Measurements from ENCODE around the gene LRCH3. TPM values are rescaled to one million over a fixed set of nuclear protein-coding genes. Genes with fewer than 3 reads are reported as not detected.

The LRCH3 gene
- total RNA-seq, 4 donors from 2014 or later, result 44.4 to 60.5 (median 51.5) TPM

DNA sequence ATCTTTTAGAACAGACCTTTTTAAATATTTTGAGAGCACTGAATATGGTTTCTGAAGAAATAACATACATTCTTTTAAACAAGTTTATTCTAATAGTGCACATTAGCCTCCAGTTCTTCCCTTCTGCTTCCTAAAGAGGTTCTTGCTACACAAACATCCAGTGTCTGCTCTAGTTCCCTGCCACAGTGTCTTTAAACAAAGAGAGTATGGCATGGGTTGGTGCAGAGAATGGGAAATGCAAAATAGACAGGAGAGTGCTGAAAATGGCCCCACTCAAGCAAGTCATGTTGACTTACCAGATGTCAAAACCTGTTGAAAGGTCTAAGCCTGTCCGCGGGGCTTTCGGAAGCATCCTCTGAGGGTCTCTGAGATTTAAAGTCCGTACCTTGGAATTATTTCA is 86.8 kb downstream of the LRCH3 start:
- TF ChIP-seq, protein P1, sequence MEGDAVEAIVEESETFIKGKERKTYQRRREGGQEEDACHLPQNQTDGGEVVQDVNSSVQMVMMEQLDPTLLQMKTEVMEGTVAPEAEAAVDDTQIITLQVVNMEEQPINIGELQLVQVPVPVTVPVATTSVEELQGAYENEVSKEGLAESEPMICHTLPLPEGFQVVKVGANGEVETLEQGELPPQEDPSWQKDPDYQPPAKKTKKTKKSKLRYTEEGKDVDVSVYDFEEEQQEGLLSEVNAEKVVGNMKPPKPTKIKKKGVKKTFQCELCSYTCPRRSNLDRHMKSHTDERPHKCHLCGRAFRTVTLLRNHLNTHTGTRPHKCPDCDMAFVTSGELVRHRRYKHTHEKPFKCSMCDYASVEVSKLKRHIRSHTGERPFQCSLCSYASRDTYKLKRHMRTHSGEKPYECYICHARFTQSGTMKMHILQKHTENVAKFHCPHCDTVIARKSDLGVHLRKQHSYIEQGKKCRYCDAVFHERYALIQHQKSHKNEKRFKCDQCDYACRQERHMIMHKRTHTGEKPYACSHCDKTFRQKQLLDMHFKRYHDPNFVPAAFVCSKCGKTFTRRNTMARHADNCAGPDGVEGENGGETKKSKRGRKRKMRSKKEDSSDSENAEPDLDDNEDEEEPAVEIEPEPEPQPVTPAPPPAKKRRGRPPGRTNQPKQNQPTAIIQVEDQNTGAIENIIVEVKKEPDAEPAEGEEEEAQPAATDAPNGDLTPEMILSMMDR (IDR thresholded peaks at IDR 0.05; ENCODE audit: low read depth), result no peak

GRCh38 chr3:197878427-197878826 is 87.4 kb downstream of the LRCH3 start:
- TF ChIP-seq, protein P1 (IDR thresholded peaks at IDR 0.05; ENCODE audit: low read depth), result no peak

DNA sequence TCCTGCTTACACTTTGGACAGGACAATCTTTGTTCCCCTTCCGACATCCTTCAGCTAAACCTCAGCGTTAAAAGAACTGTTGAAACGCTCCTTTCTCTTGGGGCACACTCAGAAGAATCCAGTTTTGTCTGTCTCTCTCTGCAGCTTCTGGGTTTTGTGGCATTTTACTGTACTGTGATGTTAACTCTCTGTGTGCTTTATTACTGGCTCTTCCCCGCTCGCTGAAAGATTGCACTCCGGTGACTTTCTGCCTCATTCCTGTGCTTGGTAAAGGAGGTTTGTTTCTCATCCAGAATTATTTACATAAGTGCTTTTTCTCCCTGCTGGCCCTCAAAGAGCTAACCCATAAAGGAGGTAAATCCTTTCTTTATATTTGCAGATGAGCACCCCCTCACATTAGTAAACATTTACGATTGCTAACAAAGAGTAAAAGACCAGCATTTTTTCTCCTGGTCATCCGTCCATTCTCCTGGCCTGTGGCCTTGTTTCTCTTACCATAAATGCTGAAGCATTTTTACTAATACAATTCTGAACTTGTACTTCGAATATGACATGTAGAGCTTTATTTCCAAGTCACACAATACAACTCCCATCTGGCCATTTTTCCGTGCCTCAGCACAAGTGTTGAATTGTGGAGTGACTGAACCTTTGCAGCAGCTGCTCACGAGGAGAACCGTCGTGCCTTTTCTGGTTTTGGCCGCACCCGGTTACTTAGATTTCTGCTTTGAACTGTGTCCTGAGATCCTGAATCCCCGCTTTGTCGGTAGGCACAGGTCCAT is 89.6 kb downstream of the LRCH3 start:
- TF ChIP-seq, protein P1 (IDR thresholded peaks at IDR 0.05; ENCODE audit: low read depth), result no peak

- TF ChIP-seq, protein P1 (IDR thresholded peaks at IDR 0.05; ENCODE audit: low read depth), result no peak
These were observed 90.4 kb downstream of the LRCH3 start for GRCh38 chr3:197881270-197881969.

GRCh38 chr3:197881970-197882338 is 90.9 kb downstream of the LRCH3 start:
- TF ChIP-seq, protein P1 (IDR thresholded peaks at IDR 0.05; ENCODE audit: low read depth), result no peak

GRCh38 chr3:197882586-197882985 is 91.5 kb downstream of the LRCH3 start:
- TF ChIP-seq, protein P1 (IDR thresholded peaks at IDR 0.05; ENCODE audit: low read depth), result no peak

GRCh38 chr3:197883541-197883940 is 92.5 kb downstream of the LRCH3 start:
- TF ChIP-seq, protein P1 (IDR thresholded peaks at IDR 0.05; ENCODE audit: low read depth), result no peak

Data from subcutaneous adipose tissue (tissue), 4 donors.